Kidney tubule cell (primary cell): ENCODE measurements around the gene HUNK.

Experiments
- DNase-seq: peaks from one replicate; pipeline ENCODE4 v3.0.0-alpha.2; 2018; ENCODE audit warnings: low spot score

Gene HUNK

GRCh38 chr21:31896019-31896418, 23.2 kb downstream of the HUNK start:
- no peak for DNase-seq

GRCh38 chr21:31897311-31897710, 24.5 kb downstream of the HUNK start:
- DNase-seq, result no peak

GRCh38 chr21:31898933-31899630, 26.3 kb downstream of the HUNK start:
- DNase-seq, result no peak

GRCh38 chr21:31900121-31900895, 27.5 kb downstream of the HUNK start:
- DNase-seq, result peak; percentile 96

GRCh38 chr21:31901315-31901714, 28.5 kb downstream of the HUNK start:
- peak; percentile 19 for DNase-seq

GRCh38 chr21:31902438-31902837, 29.6 kb downstream of the HUNK start:
- DNase-seq, result no peak

GRCh38 chr21:31903896-31904295, 31.1 kb downstream of the HUNK start:
- DNase-seq, result no peak

- DNase-seq, result no peak
Observed at GRCh38 chr21:31905503-31906451, 33.0 kb downstream of the HUNK start.

- DNase-seq, result peak; percentile 23
Observed at GRCh38 chr21:31908106-31909031, 35.5 kb downstream of the HUNK start.

- DNase-seq, result no peak
Observed at GRCh38 chr21:31909153-31910073, 36.6 kb downstream of the HUNK start.

GRCh38 chr21:31910074-31910470, 37.3 kb downstream of the HUNK start:
- DNase-seq, result no peak

GRCh38 chr21:31911138-31911907, 38.5 kb downstream of the HUNK start:
- no peak for DNase-seq

GRCh38 chr21:31912501-31912900, 39.7 kb downstream of the HUNK start:
- DNase-seq, result no peak

- no peak for DNase-seq
Observed at GRCh38 chr21:31913182-31913608, 40.4 kb downstream of the HUNK start.

GRCh38 chr21:31914472-31914871, 41.7 kb downstream of the HUNK start:
- no peak for DNase-seq

- DNase-seq, result no peak
Observed at GRCh38 chr21:31915566-31915965, 42.7 kb downstream of the HUNK start.

GRCh38 chr21:31917108-31917507, 44.3 kb downstream of the HUNK start:
- DNase-seq, result peak; percentile 23

- no peak for DNase-seq
Observed at GRCh38 chr21:31918250-31918775, 45.5 kb downstream of the HUNK start.

- DNase-seq, result no peak
Observed at GRCh38 chr21:31920275-31920674, 47.5 kb downstream of the HUNK start.
